HG02763 (cell line): ENCODE results near the gene PCCA.
A peak's percentile ranks its signal among the peaks of the same experiment; 100 is the strongest.
"Not testable (repeated sequence)": the region's sequence is repeated elsewhere in the genome, so short reads cannot be mapped to it uniquely, and the experiment has no call there.

Experiments used
- ATAC-seq: cut with Tn5 transposase; IDR thresholded peaks from one replicate; pipeline ENCODE4 v1.9.1; 2021; ENCODE audit warnings: mild to moderate bottlenecking, moderate library complexity; ENCODE audit not compliant: unreplicated experiment

The PCCA gene

DNA sequence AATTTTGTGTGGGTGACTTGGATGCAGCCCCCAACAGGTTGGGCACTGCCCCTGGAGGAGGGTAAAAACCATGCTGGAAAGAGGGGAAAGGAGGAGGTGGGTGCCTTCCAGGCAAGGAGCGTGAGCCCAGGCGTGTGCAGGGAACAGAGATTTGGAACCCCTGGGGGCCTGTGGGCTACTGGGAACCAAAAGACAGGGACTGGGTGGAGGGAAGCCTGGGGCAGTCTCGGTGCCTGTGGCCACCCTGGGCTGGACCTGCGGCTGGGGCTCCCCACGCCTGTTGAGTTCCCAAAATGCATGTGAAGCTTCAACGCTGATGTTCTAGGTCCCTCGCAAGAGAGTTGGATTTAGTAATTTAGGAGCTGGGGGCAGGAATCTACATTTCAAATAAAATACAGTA lies 474.9 kb downstream of the PCCA start:
- ATAC-seq, result no peak

DNA sequence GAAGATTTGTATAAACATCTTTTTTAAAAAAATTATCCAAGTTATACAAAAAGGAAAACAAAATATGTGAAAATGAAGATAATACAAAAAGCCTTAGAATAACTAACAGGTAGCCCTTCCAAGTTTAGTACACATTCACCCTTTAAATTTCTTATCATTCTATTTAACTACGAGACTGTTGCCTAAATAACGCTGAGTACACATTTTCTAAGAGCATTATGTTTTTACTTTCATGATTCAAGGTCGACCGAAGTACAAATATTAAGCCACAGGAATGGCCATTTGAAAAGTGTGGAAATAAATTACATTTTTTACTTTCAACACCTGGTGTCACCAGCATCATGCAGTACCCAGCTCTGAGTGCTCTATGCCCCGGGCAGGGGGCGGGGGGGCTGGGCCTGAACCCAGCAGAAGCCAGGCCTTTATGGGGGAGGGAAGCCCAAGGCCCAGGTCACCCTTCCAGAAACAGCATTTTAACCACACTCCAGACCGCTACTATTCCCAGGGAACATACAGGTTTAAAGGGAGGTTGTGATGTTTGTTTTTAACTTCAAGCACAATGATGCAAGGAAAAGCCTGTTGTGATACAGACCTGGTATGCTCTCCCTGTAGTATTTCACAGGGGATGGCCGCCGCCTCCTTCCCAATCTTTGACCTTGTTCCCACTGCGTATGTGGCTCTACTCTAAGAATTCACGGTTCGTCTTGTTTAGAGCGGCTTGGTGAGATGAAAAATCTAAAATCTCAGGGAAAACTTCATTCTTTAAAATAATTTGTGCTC lies 475.7 kb downstream of the PCCA start:
- no peak for ATAC-seq

DNA sequence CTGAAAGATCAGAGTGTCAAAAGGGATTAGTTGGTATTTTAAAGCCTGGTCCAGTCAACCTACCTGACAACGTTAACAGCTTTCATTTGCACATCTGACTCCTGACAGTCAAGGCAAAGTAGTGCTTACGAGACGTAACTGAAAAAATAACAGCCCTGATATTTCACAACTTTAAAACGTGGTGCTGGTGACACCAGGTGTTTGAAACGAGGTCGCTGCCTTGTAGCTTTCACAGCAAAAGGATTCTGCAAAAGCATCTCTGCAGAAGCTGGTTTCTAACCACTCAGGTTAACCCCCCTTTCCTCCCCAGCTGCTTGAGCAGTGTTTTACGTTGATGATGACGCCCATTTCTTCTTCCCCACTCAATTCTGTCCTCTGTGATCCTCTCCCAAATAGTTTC lies 476.4 kb downstream of the PCCA start:
- ATAC-seq, result no peak

DNA sequence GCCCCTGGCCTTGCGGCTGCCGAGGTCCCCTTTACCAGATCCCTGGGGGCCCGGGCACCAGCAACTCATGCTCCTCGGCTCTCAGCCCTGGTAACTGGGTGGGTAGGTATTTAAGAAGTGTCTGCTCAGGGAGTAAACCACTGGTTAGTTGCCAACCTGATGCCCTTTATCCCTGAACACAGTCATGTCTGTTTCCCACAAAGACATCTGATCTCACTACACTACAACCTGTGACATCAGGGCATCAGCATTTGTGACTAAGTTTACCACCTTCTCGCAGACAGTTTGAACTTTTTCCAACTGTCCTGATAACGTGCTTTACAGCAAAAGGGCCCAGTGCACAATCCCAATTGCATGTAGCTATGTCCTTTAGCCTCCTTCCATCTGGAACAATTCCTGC lies 477.6 kb downstream of the PCCA start:
- no peak for ATAC-seq

DNA sequence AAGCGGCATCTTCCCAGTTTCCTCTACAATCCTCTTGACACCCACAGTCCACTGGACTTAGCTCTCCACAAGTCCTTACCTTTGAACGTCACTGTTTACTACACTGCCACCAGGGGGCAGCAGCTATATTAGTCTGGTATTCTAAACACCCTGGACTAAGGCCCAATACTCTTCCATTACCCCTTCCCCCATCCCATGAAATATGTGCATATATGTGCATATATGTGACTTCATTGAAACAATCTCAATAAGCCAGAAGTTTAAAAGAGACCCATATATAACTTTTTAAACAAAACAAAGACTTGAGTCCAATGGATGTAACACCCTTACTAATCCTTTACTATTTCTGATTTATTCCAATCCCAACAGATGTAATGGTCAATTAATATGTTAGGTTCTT lies 484.2 kb downstream of the PCCA start:
- ATAC-seq, result peak; percentile 90

DNA sequence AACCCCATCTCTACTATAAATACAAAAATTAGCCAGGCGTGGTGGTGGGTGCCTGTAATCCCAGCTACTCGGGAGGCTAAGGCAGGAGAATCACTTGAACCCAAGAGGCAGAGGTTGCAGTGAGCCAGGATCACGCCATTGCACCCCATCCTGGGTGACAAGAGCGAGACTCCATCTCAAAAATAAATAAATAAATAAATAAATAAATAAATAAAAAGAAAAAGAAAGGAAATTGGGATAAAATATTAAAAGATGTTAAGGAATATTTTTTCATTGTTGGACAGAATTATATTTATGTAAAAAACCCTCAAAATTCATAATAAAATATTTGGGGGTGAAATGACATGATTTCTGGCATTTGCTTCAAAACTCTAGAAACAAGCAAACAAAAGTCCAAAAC lies 488.3 kb downstream of the PCCA start:
- not testable (repeated sequence) for ATAC-seq
